Keratinocyte (primary cell): ENCODE data around the gene ZCCHC17. TPM values are rescaled to one million over a fixed set of nuclear protein-coding genes. Genes with fewer than 3 reads are reported as not detected.

Experiments used
- DNase-seq: peaks from one replicate; pipeline ENCODE4 v3.0.0-alpha.2; 2011; ENCODE audit warnings: low read depth, missing footprints, low spot score
- FAIRE-seq: peaks from 2 replicates; lab custom pipeline; 2011; peaks lifted over from hg19 to GRCh38; lab: Jason Lieb, UNC
- H2AFZ ChIP-seq: 2 replicates; pipeline ENCODE4 v1.6.0; 2012; ENCODE audit warnings: low read length, control low read depth, inconsistent platforms; ENCODE audit not compliant: control insufficient read depth
- H3K27ac ChIP-seq: 2 replicates; pipeline ENCODE4 v1.5.1; 2011; ENCODE audit warnings: low read length; ENCODE audit not compliant: control insufficient read depth, insufficient read depth
- H3K27me3 ChIP-seq: 3 replicates; pipeline ENCODE4 v1.6.0; 2011; ENCODE audit warnings: low read length; ENCODE audit not compliant: control insufficient read depth, insufficient read depth; ENCODE audit errors: extremely low read depth
- H3K36me3 ChIP-seq, 2 experiments: 2 replicates in 1 of 2; 3 replicates in 1 of 2; pipeline ENCODE4 v1.5.1; 2011; ENCODE audit warnings: low read length in 2 of 2, mild to moderate bottlenecking in 1 of 2; ENCODE audit not compliant: control insufficient read depth in 2 of 2, insufficient read depth in 2 of 2; ENCODE audit errors: extremely low read depth in 1 of 2
- H3K4me1 ChIP-seq: 3 replicates; pipeline ENCODE4 v1.5.1; 2011; ENCODE audit warnings: low read length; ENCODE audit not compliant: control insufficient read depth, insufficient read depth; ENCODE audit errors: extremely low read depth
- H3K4me2 ChIP-seq: 3 replicates; pipeline ENCODE4 v1.6.0; 2011; ENCODE audit warnings: low read depth, low read length; ENCODE audit not compliant: control insufficient read depth, insufficient read depth; ENCODE audit errors: extremely low read depth
- H3K4me3 ChIP-seq, 3 experiments: fragments of 200-600 bp in 1 of 3; sonication (generic) in 1 of 3; 2 replicates in 2 of 3; 3 replicates in 1 of 3; pipeline ENCODE4 v1.5.1; 2011 to 2016; ENCODE audit warnings: low read length in 3 of 3, mild to moderate bottlenecking in 3 of 3, control low read depth in 2 of 3, inconsistent platforms in 1 of 3, low read depth in 1 of 3, mixed read lengths in 1 of 3, mixed run types in 1 of 3, moderate library complexity in 1 of 3; ENCODE audit not compliant: control insufficient read depth in 2 of 3, insufficient read depth in 2 of 3; ENCODE audit errors: extremely low read depth in 1 of 3
- H3K79me2 ChIP-seq: 2 replicates; pipeline ENCODE4 v1.6.0; 2012; ENCODE audit warnings: low read length; ENCODE audit not compliant: control insufficient read depth, insufficient read depth
- H3K9ac ChIP-seq: 3 replicates; pipeline ENCODE4 v1.6.0; 2011; ENCODE audit warnings: low read length; ENCODE audit not compliant: control insufficient read depth, insufficient read depth; ENCODE audit errors: extremely low read depth
- H3K9me1 ChIP-seq: 3 replicates; pipeline ENCODE4 v1.6.0; 2011; ENCODE audit warnings: low read length; ENCODE audit not compliant: control insufficient read depth, insufficient read depth; ENCODE audit errors: extremely low read depth
- H3K9me3 ChIP-seq: 2 replicates; pipeline ENCODE4 v1.5.1; 2012; ENCODE audit warnings: low read depth, low read length; ENCODE audit not compliant: control insufficient read depth
- H4K20me1 ChIP-seq: 3 replicates; pipeline ENCODE4 v1.6.0; 2011; ENCODE audit warnings: low read length; ENCODE audit not compliant: control insufficient read depth, insufficient read depth; ENCODE audit errors: extremely low read depth
- EZH2 ChIP-seq: IDR thresholded peaks from one replicate; pipeline ENCODE4 v1.6.1; 2012; ENCODE audit warnings: inconsistent platforms, mild to moderate bottlenecking, low read length, moderate library complexity
- dilution Hi-C: fragments of 300-500 bp; cut with MboI; formaldehyde crosslinking; loops from one replicate; pipeline ENCODE4 v1.7.0; 2020; ENCODE audit warnings: low sequenced_read_pairs; ENCODE audit not compliant: extremely low pct_ligation_motif_present
- polyA plus RNA-seq, 5 experiments: library from polyadenylated mRNA; depleted of rRNA in 3 of 5; stranded (reverse) in 3 of 5; stranded (forward) in 1 of 5; unstranded in 1 of 5; fragments of >200 nt; gene quantifications; 1 replicate in 1 of 5; 2 replicates in 3 of 5; 3 replicates in 1 of 5; pipeline versions ENCODE4 v1.2.1 to v1.2.3, GENCODE V29; 2011 to 2012; ENCODE audit warnings: missing spikeins in 2 of 5, low read depth in 1 of 5, low replicate concordance in 1 of 5
- TF ChIP-seq, protein P1 (sequence below), 3 experiments: IDR thresholded peaks in 1 of 3; conservative IDR thresholded peaks in 1 of 3; optimal IDR thresholded peaks in 1 of 3; 2 replicates in 2 of 3; 3 replicates in 1 of 3; pipeline versions ENCODE3 to v1.5.1; 2011; ENCODE audit warnings: low read length in 3 of 3, mild to moderate bottlenecking in 3 of 3, moderate library complexity in 2 of 3, control low read depth in 1 of 3, inconsistent platforms in 1 of 3; ENCODE audit not compliant: insufficient read depth in 2 of 3; ENCODE audit errors: extremely low read depth in 1 of 3

The ZCCHC17 gene
- polyA plus RNA-seq, 1 donor (not counting 4 experiments of a cell fraction or from before 2014, with no cell fraction given) = 70.0 TPM

DNA sequence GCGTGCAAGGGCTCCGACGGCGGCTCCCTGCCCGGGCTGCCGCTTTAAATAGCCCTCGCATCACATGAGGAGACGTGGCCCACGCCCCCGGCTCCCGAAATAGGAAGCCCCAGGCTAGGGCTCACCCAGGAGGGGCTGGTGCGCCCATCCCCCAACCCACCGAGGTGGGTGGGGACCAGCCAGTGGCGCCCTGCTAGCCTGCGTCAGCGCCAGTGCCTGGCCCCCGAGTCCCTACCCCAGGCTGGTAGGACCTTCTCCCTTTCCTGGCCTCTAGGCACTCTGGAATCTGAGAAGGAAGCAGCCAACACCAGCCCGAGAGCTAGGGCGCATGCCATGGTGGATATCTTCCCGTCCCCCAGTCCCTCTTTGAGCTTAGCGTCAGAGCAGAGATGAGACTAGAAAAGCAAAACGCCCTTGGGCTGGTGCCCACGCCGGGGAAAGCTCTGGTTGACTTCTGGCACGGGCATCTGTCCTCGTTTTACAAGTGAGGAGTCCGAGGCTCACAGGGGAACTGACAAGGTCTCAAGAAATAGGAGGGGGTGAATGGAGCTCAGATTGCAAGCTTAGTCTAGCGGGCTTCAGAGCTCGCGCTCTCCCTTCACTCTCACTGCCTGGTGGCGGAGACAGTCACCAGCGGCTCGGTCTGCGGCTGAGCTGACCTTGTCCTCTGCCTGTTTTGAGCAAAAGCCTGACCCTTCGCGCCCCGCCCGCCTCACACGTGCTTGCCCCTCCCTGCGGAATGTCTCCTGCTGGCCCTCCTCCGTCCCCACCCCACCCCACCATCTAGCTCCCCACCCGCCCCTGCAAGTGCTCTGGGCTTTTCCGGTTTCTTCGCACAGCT lies 76.4 kb downstream of the ZCCHC17 start, which contains the start of gene FABP3:
Gene FABP3 (minus strand): TSS at position 21 of the 841 bp plus-strand sequence. CDS start 62 bp downstream, outside the sequence.
- H3K27me3 ChIP-seq = no peaks in the 10 kb centered on the region
- peak within 1 kb of the TSS; percentile 65 for H2AFZ ChIP-seq
- no peak for FAIRE-seq
- no peaks in the 10 kb centered on the region for H3K9me3 ChIP-seq
- peak within 1 kb of the TSS; percentile 89 for H3K4me2 ChIP-seq
- no peak for DNase-seq
- TF ChIP-seq, protein P1, sequence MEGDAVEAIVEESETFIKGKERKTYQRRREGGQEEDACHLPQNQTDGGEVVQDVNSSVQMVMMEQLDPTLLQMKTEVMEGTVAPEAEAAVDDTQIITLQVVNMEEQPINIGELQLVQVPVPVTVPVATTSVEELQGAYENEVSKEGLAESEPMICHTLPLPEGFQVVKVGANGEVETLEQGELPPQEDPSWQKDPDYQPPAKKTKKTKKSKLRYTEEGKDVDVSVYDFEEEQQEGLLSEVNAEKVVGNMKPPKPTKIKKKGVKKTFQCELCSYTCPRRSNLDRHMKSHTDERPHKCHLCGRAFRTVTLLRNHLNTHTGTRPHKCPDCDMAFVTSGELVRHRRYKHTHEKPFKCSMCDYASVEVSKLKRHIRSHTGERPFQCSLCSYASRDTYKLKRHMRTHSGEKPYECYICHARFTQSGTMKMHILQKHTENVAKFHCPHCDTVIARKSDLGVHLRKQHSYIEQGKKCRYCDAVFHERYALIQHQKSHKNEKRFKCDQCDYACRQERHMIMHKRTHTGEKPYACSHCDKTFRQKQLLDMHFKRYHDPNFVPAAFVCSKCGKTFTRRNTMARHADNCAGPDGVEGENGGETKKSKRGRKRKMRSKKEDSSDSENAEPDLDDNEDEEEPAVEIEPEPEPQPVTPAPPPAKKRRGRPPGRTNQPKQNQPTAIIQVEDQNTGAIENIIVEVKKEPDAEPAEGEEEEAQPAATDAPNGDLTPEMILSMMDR (optimal IDR thresholded peaks at IDR 0.05 in 1 of 3, IDR thresholded peaks at IDR 0.05 in 1 of 3, conservative IDR thresholded peaks at IDR 0.05 in 1 of 3; ENCODE audit: extremely low read depth in 1 of 3, insufficient read depth in 2 of 3, low read length in 3 of 3) = peak in 2 of 3 experiments; percentile 1 to 7
- TF ChIP-seq EZH2 = no peak
- H3K4me1 ChIP-seq = peaks cover 19% of the 10 kb centered on the region
- H4K20me1 ChIP-seq = no peaks in the 10 kb centered on the region
- H3K9me1 ChIP-seq = no peaks in the 10 kb centered on the region
- peak within 1 kb of the TSS in 2 of 3 experiments; percentile 46 to 73 for H3K4me3 ChIP-seq
- H3K79me2 ChIP-seq = no peaks in the 10 kb centered on the region
- H3K27ac ChIP-seq = no peak within 1 kb of the TSS
- no peaks in the 10 kb centered on the region for H3K36me3 ChIP-seq
- dilution Hi-C loops = no loop called here
- H3K9ac ChIP-seq = peak within 1 kb of the TSS; percentile 53

DNA sequence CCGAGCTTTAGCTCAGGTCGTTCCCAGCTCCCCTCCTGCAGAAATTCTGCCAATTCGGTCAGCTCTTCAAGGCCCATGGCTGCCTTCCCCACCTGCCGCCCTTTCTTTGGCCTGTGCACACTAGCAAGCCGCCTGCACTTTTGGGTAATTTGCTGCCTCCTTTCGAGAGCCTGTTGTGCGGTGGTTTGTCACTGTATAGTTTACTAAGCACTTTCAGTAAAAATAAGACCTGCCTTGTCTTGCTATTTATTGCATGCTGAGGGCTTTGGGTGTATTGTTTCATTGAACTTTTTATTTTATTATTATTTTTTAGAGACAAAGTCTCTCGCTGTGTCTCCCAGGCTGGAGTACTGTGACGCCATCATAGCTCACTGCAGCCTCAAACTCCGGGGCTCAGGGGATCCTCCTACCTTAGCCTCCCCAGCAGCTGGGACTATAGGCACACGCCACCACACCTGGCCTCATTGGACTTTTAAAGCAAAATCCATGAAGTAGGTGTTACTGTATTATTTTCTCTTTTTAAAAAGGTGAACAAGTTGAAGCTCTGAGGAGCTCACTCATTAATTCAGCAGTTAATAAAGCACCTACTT lies 77.2 kb downstream of the ZCCHC17 start:
- H3K27ac ChIP-seq = no peak overlapping the region
- TF ChIP-seq, protein P1 (optimal IDR thresholded peaks at IDR 0.05 in 1 of 3, IDR thresholded peaks at IDR 0.05 in 1 of 3, conservative IDR thresholded peaks at IDR 0.05 in 1 of 3; ENCODE audit: extremely low read depth in 1 of 3, insufficient read depth in 2 of 3, low read length in 3 of 3) = no peak
- H3K9ac ChIP-seq = no peak overlapping the region
- H3K4me2 ChIP-seq = no peak overlapping the region
- no peaks in the 10 kb centered on the region for H3K9me3 ChIP-seq
- H2AFZ ChIP-seq = peak overlapping the region; percentile 39
- H3K27me3 ChIP-seq = no peaks in the 10 kb centered on the region
- H3K9me1 ChIP-seq = no peaks in the 10 kb centered on the region
- H3K79me2 ChIP-seq = no peaks in the 10 kb centered on the region
- no peaks in the 10 kb centered on the region for H3K36me3 ChIP-seq
- FAIRE-seq = no peak
- no peak overlapping the region for H3K4me3 ChIP-seq
- no peak for DNase-seq
- dilution Hi-C loops = no loop called here
- no peaks in the 10 kb centered on the region for H4K20me1 ChIP-seq
- H3K4me1 ChIP-seq = peaks cover 19% of the 10 kb centered on the region
